SU-DHL-6 (cell line): ENCODE data around the gene TMEM163.
"Not testable (repeated sequence)": the region's sequence is repeated elsewhere in the genome, so short reads cannot be mapped to it uniquely, and the experiment has no call there.

Experiments used
- CTCF ChIP-seq: fragments of 200-600 bp; sonication (generic); IDR thresholded peaks from one replicate; pipeline ENCODE4 v1.5.1; 2017; ENCODE audit warnings: antibody characterized with exemption, mild to moderate bottlenecking, low read length, moderate library complexity; ENCODE audit not compliant: insufficient read depth, poor library complexity, severe bottlenecking
- EZH2phosphoT487 ChIP-seq: fragments of 200-600 bp; sonication (generic), shearing (Covaris generic); conservative IDR thresholded peaks from 2 replicates; pipeline ENCODE4 v1.6.1; 2018; ENCODE audit warnings: mild to moderate bottlenecking, antibody characterized with exemption, low read length, moderate library complexity, mixed read lengths

GRCh38 chr2:134751981-134752380, 33.2 kb upstream of the TMEM163 start:
- not testable (repeated sequence) for TF ChIP-seq CTCF, EZH2phosphoT487
